UCSD-AML1 (cell line): Measurements from ENCODE around the gene ABCB8.
"Not testable (repeated sequence)": the region's sequence is repeated elsewhere in the genome, so short reads cannot be mapped to it uniquely, and the experiment has no call there.

ENCODE experiments used
- DNase-seq: peaks from one replicate; lab custom pipeline; 2025; ENCODE audit not compliant: unreplicated experiment; lab: John Stamatoyannopoulos, UW

Gene ABCB8

GRCh38 chr7:151013733-151014497 is 14.3 kb upstream of the ABCB8 start:
- no peak for DNase-seq

- DNase-seq: no peak
These were observed 13.3 kb upstream of the ABCB8 start for GRCh38 chr7:151014950-151015349.

- DNase-seq: no peak
These were observed 12.3 kb upstream of the ABCB8 start for GRCh38 chr7:151015967-151016366.

- no peak for DNase-seq
These were observed 11.7 kb upstream of the ABCB8 start for GRCh38 chr7:151016505-151016904.

GRCh38 chr7:151016942-151017341 is 11.3 kb upstream of the ABCB8 start:
- DNase-seq: no peak

- DNase-seq: no peak
These were observed 10.8 kb upstream of the ABCB8 start for GRCh38 chr7:151017370-151017952.

GRCh38 chr7:151017953-151018420 is 10.3 kb upstream of the ABCB8 start:
- DNase-seq: peak; percentile 47

GRCh38 chr7:151018421-151019129 is 9.7 kb upstream of the ABCB8 start:
- DNase-seq: no peak

GRCh38 chr7:151019130-151019447 is 9.2 kb upstream of the ABCB8 start:
- no peak for DNase-seq

GRCh38 chr7:151020231-151020630 is 8.0 kb upstream of the ABCB8 start:
- no peak for DNase-seq

- DNase-seq: no peak
These were observed 5.0 kb upstream of the ABCB8 start for GRCh38 chr7:151023232-151023631.

GRCh38 chr7:151024435-151025056 is 3.7 kb upstream of the ABCB8 start, which contains the start of gene ATG9B:
ATG9B (minus strand) TSS chr7:151024494; CDS start chr7:151024423, 71 bp downstream.
- no peak for DNase-seq

GRCh38 chr7:151025924-151026671 is 2.2 kb upstream of the ABCB8 start:
- no peak for DNase-seq

- DNase-seq: not testable (repeated sequence)
These were observed 1.2 kb upstream of the ABCB8 start for GRCh38 chr7:151026771-151027727.

- DNase-seq: not testable (repeated sequence)
These were observed 521 bp upstream of the ABCB8 start for GRCh38 chr7:151027728-151028130.

GRCh38 chr7:151028948-151029501 is 775 bp downstream of the ABCB8 start:
- DNase-seq: no peak

GRCh38 chr7:151031011-151031410 is 2.8 kb downstream of the ABCB8 start:
- DNase-seq: no peak

GRCh38 chr7:151032936-151033863 is 5.0 kb downstream of the ABCB8 start:
- DNase-seq: no peak
